T-helper 2 cell treated with Interferon-gamma antibody and Interleukin-4, amounts not matched to agents 100 ng/mL and 5 ng/mL, for 36 hours (primary cell): ENCODE measurements around the gene MICAL2. TPM values are rescaled to one million over a fixed set of nuclear protein-coding genes. Genes with fewer than 3 reads are reported as not detected.

Experiments
- intact Hi-C: fragments of 100-400 bp; cut with micrococcal nuclease; formaldehyde crosslinking; loops from one replicate; pipeline ENCODE4 v1.15.1; 2023
- total RNA-seq: library from RNA; stranded (reverse); gene quantifications from 2 replicates; pipeline ENCODE4 v1.2.3, GENCODE V29; 2022

Gene MICAL2
- total RNA-seq, 1 donor from 2014 or later, result 95.7 TPM

- intact Hi-C loops, result no loop called here
These were observed 90.9 kb downstream of the MICAL2 start for GRCh38 chr11:12200991-12201985.

- intact Hi-C loops, result no loop called here
These were observed 92.4 kb downstream of the MICAL2 start for GRCh38 chr11:12202661-12203310.

GRCh38 chr11:12204506-12204905, 94.1 kb downstream of the MICAL2 start:
- intact Hi-C loops, result no loop called here

- intact Hi-C loops, result no loop called here
These were observed 94.9 kb downstream of the MICAL2 start for GRCh38 chr11:12205330-12205729.

- intact Hi-C loops, result no loop called here
These were observed 96.1 kb downstream of the MICAL2 start for GRCh38 chr11:12206529-12206928.

GRCh38 chr11:12207384-12208150, 97.2 kb downstream of the MICAL2 start:
- intact Hi-C loops, result no loop called here

GRCh38 chr11:12209096-12209495, 98.7 kb downstream of the MICAL2 start:
- intact Hi-C loops, result no loop called here

- intact Hi-C loops, result no loop called here
These were observed 99.8 kb downstream of the MICAL2 start for GRCh38 chr11:12210200-12210599.

GRCh38 chr11:12211331-12212065, 101.1 kb downstream of the MICAL2 start:
- intact Hi-C loops, result no loop called here

GRCh38 chr11:12212174-12212820, 101.9 kb downstream of the MICAL2 start:
- intact Hi-C loops, result no loop called here

- intact Hi-C loops, result no loop called here
These were observed 102.4 kb downstream of the MICAL2 start for GRCh38 chr11:12212821-12213185.

GRCh38 chr11:12213883-12214282, 103.5 kb downstream of the MICAL2 start:
- intact Hi-C loops, result no loop called here

GRCh38 chr11:12214751-12215150, 104.4 kb downstream of the MICAL2 start:
- intact Hi-C loops, result no loop called here

GRCh38 chr11:12215181-12215593, 104.8 kb downstream of the MICAL2 start:
- intact Hi-C loops, result no loop called here

GRCh38 chr11:12216041-12216451, 105.7 kb downstream of the MICAL2 start:
- intact Hi-C loops, result no loop called here

- intact Hi-C loops, result no loop called here
These were observed 106.4 kb downstream of the MICAL2 start for GRCh38 chr11:12216671-12217374.

GRCh38 chr11:12217879-12218278, 107.5 kb downstream of the MICAL2 start:
- intact Hi-C loops, result no loop called here

GRCh38 chr11:12218909-12219308, 108.5 kb downstream of the MICAL2 start:
- intact Hi-C loops, result no loop called here

- intact Hi-C loops, result no loop called here
These were observed 109.4 kb downstream of the MICAL2 start for GRCh38 chr11:12219757-12220156.

GRCh38 chr11:12220305-12220704, 109.9 kb downstream of the MICAL2 start:
- intact Hi-C loops, result no loop called here
